HG03175 (cell line): ENCODE measurements around the gene SHC3.

Experiments
- ATAC-seq: cut with Tn5 transposase; IDR thresholded peaks from one replicate; pipeline ENCODE4 v1.9.1; 2021; ENCODE audit warnings: mild to moderate bottlenecking, moderate library complexity; ENCODE audit not compliant: unreplicated experiment

Gene SHC3

GRCh38 chr9:89029788-89030187 lies 148.8 kb downstream of the SHC3 start:
- ATAC-seq = no peak

DNA sequence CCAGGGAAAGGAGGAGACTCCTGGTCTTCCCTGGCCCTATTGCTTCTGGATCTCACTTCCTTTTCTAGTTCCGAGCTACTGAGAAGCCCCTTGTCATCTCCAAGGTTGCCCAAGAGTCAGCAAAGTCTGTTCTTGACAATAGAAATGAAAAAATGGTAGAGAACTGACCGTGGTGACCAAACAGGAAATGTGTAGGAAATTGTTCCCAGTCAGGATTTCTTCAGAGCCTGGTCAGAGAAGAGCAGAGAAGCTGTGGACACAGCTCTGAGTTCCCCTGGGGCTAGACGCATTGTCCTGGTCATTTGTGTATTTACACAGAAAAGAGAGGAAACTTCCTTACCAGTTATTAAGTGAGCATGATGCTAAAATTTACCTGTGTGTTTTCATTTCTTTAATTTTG lies 151.7 kb downstream of the SHC3 start:
- ATAC-seq = no peak

- no peak for ATAC-seq
Observed at GRCh38 chr9:89025553-89025952, 153.1 kb downstream of the SHC3 start.

GRCh38 chr9:89024727-89025126 lies 153.9 kb downstream of the SHC3 start:
- ATAC-seq = no peak

DNA sequence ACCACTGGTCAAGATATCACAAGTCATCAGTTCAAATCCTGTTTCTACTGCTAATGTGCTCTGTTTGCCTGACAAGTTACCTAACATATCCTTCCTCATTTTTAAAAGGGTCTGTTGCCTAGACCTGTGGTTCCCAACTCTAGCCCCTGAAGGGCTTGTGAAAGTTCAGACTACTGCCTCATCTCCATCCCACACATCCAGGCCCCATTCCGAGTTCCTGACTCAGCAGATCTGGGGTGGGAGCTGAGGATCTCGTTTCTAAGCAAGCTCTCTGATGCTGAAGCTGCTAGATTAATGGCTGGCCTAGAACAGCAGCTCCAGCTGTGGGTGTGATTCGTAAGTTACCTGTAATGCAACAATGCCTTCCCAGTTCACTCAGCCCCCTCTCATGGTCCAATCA lies 154.9 kb downstream of the SHC3 start:
- ATAC-seq = no peak

DNA sequence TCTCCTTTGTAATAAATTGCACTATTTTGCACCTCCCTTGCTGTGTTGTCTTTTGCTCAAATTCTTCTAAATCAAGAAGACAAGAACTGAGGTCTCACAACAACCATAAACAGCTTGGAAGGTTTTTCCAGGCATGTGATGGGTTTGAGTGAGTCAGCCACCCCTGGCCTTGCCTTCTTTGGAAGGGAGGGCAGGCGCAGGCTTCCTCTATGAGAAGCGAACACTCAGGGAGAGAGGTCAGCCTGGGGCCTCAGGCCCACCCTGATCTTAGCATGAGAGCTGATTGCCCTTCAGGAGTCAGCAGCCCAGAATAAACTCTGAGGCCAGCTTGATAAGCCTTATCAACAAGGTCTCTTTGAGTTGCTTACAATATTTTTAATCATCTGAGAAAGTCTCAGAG lies 155.7 kb downstream of the SHC3 start:
- ATAC-seq = no peak

DNA sequence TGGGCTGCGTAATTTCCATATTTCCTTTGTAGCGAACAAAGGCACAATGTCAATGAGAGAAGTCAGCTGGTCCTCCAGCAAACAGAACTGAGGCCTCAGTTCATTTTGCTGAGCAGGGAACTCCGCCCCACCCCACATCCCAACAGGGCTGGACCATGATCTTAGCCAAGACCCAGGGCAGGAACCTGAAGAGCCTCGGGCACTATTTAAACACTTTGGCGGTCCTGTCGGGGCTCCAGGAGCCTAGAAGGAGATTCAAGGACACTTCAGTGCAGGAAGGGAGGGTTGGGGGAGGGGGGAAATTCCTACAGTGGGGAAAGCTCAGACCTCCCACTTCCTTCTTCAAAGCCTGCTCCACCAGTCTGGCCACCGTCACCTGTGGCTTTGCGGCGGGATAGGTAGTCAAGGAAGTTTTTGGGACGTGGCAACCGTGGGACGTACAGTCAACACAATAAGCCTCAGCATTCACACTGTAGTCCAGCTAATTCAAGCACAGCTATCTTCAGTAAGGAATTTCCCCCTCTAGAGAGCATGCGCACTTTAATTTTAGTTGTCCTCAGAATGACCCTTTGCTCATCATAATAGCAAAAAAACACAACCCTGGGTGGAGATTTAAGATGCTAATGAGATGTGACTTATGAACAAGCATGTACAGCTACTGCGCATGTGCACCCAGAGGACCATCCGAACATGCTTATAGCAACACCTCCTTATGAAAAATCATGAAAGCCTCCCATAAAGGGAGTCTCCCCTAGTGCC lies 156.4 kb downstream of the SHC3 start:
- ATAC-seq = no peak

GRCh38 chr9:89021154-89021803 lies 157.3 kb downstream of the SHC3 start:
- no peak for ATAC-seq

GRCh38 chr9:89020754-89021153 lies 157.9 kb downstream of the SHC3 start:
- ATAC-seq = no peak

- no peak for ATAC-seq
Observed at GRCh38 chr9:89015336-89015735, 163.3 kb downstream of the SHC3 start.

GRCh38 chr9:89014153-89014552 lies 164.5 kb downstream of the SHC3 start:
- ATAC-seq = no peak

DNA sequence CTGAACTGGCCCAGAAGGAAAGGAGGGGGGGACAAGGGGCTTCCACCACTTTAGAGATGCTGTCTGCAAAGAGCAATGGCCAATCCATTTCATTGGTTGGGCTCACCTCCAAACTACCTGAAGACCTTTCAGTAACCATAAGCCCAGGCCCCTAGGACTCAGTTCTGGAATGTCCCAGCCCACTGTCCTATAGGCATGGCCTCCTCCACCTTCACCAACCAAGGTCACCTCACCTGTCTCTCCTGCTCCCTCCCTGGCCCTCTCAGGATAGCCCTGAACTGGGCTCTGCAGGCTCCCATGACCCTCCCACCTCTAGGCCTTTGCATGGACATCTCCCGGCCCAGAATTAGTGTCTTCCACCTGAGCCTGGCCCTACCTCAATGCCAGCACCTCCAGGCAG lies 165.0 kb downstream of the SHC3 start:
- ATAC-seq = no peak

GRCh38 chr9:89012294-89013042 lies 166.2 kb downstream of the SHC3 start:
- ATAC-seq = no peak

DNA sequence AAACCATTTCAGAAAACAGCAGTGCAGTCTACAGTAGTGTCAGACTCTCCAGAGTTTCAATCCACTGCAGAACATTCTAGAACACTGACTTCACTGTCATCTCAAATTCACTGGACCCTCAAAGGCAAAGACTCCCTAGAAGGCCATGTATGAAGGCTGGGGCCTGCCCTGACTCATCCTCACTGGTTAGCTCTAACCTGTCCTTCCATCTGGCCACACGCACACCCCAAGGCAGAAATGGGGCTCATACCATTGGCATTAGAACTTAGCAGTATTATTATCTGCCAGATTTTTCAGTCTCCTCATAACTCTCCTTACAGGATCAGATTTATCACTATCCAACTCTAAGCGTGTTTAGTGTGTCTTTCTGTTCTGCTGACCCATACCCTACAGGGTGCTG lies 166.9 kb downstream of the SHC3 start:
- ATAC-seq = no peak

- no peak for ATAC-seq
Observed at GRCh38 chr9:89010526-89011111, 168.0 kb downstream of the SHC3 start.

DNA sequence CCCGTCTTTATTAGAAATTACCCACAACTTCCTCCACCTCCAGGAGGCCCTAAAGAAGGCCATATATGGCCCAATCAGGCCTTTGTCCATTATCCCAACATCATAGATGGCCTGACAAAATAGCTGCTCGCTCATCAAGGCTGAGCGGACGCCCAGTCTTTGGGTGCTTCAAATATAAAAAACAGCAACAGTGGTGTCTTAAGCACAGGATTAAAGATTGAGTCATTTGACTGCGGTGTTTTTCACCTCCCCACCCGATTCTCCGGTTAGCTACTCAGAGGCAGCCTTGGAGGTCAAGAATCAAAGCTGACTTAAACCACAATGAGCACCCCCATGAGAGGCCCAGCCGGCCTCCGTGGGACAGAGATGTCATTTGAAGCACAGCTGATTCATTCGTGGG lies 168.6 kb downstream of the SHC3 start:
- no peak for ATAC-seq

DNA sequence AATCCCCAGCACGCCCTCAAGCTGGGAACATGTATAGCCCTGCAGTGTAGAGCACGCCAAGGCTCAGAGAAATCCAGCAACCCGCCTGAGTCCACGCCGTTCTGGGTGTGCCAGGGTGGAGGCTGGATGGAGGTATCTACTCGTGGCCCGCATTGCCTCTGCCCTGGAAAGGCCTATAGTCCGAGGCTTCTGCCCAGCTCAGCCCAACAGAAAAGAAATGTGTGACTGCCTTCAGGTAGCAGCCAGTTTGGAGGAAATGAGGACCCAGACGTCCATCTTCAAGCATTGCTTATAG lies 169.1 kb downstream of the SHC3 start:
- no peak for ATAC-seq

DNA sequence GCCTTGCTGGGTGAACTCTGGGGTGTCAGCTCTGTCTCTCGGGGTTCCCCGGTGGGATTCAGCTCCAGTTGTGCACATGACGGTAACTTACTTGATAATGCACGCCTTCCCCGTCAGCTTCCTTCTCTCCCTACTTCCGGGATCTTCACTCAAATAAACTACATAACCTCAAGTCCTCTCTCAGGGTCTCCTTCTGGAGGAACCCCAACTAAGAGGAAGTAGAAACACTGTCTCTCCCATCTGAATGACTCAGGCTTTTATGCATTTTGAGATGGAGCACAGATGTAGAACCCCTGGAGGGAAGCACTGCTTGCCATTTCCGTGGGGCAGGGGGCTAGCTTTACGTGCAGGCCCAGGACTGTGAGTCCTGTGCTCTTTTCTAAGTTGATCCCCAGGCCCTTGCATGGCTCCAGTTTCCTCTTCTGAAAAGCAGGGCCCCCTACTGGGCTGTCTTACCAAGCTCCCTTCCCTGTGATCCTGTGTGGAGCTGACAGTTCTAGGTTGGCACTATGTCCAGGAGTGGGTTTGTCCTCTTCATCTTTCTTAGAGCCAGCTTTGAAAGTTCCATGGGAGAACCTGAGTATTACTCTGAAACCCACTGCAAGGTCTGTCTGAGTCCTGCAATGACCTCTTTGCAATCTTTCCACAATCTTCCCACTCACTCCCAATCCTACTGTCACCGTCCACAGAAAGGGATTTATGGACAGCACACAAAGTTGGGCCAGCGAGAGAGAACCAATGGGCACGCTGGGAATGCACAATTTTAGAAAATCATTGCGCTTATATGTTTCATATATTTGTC lies 169.7 kb downstream of the SHC3 start:
- no peak for ATAC-seq

DNA sequence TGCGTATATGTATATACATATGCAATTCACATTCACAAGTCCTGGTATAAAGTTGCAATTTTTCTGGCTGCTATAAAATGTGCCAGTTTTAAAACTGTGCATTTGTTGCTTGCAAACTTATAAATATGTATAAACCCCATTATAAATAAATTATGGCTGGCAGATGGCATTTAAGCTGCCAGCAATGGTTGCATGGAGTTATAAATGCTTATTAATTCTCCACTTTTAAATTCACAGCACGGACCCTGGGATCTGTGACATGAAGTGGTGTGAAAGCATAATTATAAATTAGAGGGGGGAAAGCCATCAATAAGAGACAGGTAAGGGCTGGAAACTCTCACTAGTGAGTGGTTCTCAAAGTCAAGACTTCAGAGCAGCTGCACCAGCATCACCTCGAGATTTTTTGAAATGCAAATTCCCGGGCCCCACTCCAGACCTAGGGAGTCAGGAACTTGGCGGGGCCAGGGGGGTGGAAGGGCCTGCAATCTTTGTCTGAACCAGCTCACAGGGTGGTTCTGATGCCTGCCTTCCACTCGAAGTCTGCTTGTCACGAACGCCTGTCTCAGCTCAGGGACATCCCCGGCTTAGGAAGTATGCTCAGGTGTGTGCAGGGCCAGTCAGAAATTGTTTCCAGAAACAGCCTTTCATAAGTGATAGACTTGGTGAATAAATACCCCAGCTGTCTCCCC lies 170.4 kb downstream of the SHC3 start:
- ATAC-seq = no peak
